Activated CD4-positive, alpha-beta T cell treated with anti-CD3 and anti-CD28 coated beads for 1 hour (primary cell): ENCODE measurements around the gene COPS7B.
A peak's percentile ranks its signal among the peaks of the same experiment; 100 is the strongest.
"Not testable (repeated sequence)": the region's sequence is repeated elsewhere in the genome, so short reads cannot be mapped to it uniquely, and the experiment has no call there.

ENCODE experiments used
- DNase-seq: peaks from one replicate; pipeline ENCODE4 v3.0.0-alpha.2; 2020

The COPS7B gene

DNA sequence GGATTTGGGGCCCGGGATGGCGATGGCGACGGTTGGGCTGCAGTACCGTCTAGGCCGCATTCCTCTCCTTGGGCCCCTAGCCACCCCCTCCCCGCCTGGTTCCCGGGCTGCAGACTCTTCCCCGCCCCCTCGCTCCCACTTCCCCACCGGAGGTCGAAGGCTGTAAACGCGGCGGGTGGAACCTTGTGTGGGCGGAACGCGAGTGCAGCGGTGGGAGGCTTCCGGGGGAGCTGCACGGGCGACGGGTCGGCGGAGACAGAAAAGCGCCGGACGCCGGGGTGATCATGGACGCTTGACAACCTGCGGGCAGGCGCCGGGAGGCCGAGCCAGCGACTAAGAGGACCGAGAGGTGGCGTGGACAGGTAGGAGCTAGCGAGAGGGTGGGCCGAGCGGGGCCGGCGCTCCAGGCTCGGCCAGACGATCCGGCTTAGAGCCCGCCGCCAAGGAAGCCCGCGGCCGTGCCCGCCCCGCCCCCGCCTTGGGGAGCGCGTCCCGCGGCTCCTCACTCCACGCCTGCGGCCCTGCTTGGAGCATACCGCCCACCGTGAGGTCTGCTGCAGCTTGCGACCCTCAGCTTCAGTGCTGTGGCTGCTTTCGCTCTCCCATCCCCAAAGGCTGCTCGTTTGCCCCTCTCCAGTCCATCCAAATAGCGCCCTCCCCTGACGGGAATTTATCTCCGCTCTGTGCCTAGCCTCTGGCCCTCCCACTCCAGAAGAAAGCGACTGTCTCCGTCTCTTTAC is at the start of gene COPS7B:
Gene COPS7B (plus strand): TSS at position 269 of the 740 bp plus-strand sequence. CDS start 2,126 bp downstream, outside the sequence.
- DNase-seq: peak; percentile 71

DNA sequence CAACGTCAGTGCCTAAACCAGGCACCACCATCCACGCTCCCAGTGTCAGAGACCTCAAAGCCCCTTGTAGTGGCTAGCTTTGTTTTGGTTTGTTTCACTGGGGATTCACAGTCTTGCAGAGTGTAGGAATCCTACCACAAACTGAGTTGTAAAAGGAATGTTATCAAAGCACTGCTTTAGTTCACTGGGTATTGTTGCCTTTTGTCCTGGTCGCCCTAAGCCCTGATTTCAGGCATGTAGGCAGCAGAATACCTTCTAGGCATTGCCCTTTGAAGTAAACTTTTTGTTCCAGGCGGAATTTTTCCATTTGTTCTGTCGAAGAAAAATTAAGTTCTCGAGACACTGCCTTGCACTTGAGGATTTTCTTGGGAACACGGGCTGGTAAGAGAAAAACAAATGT is 48.5 kb upstream of the COPS7B start:
- no peak for DNase-seq

DNA sequence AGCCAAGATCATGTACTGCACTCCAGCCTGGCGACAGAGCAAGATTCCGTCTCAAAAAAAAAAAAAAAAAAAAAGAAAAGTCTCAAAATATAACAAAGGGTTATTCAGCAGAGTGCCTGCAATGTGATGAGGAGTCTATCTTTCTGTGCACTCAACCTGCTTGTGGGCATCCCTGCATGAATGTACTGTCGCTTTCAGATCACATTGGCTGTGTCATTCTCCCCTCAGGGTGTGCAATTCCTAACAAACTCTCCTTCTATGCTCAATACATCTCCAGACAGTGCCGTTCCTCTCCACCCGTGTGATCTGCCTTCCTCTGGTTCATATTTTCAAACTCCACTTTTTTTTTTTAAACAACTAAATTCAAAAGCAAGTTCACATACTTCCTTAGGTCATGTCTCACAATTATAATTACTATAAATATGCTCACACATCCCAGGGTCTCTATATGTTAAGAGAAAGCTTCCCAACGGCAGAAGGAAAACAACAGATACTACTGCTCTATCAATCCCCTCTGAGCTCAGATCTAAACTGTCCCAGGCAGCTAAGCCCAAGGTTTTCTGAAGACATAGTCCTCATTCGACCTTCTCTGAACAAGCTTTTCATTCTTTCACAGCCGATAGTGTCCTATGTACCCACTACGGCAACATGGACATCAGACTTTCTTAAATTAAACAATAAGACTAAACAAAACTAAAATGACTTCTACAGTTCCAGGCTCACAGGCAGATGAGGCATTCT is 42.7 kb upstream of the COPS7B start:
- DNase-seq: no peak

DNA sequence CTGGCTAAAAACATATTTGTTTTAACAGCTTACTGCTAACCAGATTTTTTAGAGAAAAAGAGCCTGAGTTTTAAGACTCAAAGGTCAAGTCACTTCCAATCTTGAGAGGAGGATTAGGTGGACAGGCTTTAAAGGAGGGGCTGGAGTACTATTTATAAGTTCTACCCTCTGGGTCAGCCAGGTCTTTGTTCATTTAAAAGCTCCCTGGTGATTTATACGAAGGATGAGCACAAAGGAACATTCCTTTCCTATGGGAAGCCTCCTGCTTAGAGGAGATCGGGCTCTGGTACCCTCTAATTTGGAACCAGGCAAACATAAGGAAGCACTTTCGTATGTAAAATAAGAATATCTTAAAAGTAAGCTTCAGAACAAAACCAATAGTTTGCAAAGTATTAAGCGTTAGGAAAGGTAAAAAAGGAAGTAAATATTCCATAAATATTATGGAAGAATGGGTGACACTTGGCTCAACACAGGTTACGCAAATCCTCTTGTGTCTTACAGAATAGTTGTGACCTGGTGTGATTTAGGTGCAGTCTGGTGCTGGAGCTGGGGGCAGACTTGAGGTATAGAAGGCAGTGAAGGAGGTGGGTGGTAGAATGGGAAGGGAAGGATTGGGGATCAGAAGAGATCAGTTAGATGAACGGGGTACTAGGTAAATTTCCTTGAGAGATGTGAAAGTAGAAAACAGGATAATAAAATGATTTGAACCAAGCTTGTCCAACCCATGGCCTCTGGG is 40.8 kb upstream of the COPS7B start:
- DNase-seq: no peak

DNA sequence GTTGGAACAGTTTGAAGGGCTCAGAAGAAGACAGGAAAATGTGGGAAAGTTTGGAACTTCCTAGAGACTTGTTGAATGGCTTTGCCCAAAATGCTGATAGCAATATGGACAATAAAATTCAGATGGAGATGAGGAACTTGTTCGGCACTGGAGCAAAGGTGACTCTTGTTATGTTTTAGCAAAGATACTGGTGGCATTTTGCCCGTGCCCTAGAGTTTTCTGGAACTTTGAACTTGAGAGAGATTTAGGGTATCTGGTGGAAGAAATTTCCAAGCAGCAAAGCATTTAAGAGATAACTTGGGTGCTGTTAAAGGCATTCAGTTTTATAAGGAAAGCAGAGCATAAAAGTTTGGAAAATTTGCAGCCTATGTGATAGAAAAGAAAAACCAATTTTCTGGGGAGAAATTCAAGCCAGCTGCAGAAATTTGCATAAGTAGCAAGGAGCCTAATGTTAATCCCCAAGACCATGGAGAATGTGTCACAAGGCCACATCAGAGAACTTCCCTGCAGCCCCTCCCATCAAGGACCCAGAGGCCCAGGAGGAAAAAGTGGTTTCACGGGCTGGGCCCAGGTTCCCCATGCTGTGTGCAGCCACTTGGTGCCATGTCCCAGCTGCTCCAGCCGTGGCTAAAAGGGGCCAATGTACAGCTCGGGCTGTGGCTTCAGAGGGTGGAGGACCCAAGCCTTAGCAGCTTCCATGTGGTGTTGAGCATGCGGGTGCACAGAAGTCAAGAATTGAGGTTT is 37.9 kb upstream of the COPS7B start:
- not testable (repeated sequence) for DNase-seq

DNA sequence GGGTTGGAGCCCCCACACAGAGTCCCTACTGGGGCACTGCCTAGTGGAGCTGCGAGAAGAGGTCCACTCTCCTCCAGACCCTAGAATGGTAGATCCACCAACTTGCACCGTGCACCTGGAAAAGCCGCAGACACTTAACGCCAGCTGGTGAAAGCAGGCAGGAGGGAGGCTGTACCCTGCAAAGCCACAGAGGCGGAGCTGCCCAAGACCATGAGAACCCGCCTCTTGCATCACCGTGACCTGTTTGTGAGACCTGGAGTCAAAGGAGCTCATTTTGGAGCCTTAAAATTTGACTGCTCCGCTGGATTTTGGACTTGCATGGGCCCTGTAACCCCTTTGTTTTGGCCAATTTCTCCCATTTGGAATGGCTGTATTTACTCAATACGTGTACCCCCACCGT is 37.2 kb upstream of the COPS7B start:
- DNase-seq: not testable (repeated sequence)

DNA sequence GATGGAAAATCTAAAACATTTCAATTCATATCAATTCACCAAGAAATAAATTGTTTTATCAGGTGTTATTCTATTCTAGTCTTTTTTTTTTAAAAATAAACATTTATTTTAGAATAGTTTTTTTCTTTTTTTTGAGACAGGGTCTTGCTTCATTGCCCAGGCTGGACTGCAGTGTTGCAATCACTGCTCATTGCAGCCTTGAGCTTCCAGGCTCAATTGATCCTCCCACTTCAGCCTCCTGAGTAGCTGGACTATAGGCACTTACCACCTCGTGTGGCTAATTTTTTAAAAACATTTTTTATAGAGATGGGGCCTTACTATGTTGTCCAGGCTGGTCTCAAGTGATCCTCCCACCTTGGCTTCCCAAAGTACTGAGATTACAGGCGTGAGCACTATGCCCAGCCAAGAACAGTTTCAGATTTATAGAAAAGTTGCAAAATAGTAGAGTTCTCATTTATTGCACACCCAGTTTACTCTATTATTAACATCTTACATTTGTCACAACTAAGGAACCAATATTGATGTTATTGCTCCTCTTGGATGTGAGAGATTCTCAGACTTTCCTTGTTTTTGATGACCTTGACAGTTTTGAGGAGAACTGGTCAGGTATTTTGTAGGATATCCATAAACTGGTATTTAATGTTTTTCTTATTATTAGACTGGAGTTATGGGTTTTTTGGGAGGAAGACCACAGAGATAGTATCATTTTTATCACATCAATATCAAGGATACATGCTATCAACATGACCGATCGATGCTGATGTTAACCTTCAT is 35.0 kb upstream of the COPS7B start:
- no peak for DNase-seq

DNA sequence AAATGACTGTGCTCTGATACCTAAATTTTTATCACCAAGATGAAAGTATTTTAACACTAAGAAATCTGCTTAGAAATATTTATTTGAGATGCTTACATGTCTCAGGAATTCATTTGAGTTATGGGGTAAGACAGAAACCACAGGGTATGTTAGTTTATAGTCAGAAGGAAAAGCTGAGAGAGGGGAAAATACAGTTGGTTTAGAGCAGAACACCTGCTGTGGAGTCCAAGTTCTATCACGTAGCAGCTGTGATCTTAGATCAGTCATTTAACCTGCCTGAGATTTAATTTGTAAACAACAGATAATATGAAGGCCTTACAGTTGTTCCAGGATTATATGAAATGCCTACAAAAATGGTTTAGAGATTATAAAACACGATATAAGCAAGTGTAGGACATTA is 34.2 kb upstream of the COPS7B start:
- DNase-seq: no peak

DNA sequence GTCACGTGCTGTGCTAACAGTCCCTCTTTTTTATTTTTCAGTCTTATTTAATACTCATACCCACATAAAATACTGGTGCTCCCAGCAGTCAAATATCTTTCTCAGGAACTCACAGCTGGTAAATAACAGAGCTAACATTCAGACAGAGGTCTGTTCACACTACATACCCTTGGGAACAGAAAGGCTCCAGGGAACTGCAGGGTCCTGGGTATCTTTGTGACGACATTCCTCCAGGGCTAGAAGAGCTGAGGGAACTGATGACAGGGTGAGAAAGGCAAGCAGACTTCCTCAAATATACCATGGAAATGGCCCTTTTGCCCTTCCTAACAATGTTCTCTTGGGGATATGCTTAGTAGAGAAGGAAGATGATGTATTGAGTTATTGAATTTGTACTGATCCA is 24.5 kb upstream of the COPS7B start:
- DNase-seq: no peak

DNA sequence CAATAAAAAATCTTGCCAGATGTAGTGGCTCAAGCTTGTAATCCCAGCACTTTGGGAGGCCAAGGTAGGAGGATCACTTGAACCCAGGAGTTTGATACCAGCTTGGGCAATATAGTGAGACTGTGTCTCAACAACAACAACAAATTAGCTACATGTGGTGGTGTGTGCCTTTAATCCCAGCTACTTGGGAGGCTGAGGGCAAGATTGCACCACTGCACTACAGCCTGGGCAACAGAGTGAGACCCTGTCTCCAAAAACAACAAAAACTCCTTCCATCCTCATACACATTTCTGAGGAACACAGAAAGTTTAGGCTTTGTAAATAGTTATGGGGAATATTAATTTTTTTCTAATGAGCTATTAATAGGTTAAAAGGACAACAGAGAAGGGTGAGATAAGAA is 22.1 kb upstream of the COPS7B start:
- DNase-seq: no peak

DNA sequence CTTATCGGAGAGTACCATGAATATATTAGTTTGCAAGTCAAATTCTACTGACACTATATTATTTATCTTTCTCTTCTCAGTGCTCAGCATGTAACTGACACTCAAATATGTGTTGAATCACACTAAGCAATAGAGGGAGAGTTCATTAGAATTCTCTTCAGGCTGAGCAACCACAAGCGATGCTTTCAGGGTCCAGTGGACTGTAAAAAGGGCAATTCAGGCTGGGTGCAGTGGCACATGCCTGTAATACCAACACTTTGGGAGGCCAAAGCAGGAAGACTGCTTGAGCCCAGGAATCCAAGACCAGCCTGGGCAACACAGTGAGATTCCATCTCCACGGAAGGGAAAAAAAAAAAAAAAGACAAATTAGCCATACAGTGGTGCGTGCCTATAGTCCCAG is 21.5 kb upstream of the COPS7B start:
- DNase-seq: no peak

DNA sequence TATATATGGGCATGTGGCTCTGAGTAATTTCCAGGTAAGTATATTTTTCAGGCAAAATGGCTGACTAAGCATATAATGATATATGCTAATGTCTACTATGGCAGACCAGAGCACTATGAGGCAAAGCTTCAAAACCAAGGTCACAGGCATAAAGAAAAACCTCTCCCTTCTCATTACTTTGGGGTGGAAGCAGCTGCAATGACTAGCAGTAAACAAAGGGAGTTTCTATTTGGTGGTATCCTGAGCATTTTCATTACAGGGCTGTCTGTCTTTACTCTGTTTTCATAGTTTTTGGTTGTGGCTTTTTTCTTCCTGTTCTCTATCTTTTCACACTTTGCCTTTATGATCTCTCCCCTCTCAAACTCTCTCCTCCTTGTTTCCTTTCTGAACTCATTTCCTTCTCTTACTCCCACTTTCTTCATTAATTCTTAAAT is 20.7 kb upstream of the COPS7B start:
- DNase-seq: no peak

DNA sequence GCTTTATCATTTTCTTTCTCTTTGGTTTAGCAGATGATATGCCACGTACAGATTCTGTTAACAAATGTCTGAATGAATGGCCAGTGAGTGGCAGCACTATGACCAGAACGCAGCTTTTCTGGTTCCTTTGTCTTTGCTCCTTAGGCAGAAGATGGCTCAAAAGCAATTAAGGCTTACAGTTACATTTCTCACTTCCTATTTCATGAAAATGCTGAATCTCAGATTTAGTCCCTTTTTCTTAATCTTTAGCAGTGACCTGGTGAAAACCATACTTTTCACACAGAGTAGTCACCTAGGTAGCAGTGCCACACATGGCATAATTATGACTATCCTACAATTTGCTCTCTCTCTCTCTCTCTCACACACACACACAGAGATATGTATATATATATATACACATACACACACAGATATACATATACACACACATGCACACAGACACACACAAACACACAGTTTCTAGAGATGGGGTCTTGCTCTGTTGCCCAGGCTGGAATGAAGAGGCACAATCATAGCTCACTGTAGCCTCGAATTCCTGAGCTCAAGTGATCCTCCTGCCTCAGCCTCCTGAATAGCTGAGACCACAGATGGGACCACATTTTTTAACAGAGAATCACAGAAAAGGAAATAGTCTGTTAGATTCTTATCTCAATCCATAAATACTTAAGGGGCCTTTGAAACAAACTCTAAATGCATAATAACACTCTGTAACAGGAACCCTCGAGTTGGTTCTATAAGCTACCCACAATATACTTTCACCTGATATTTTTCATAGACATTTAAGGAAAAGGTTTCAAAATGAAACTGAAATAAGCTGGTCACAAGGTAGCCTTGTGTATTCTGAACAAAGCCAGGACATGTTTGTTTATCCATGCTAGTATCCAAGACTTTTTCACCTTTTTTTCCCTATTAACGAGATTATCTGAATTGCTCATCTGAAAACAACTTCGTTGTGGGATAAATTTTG is 16.8 kb upstream of the COPS7B start:
- no peak for DNase-seq

DNA sequence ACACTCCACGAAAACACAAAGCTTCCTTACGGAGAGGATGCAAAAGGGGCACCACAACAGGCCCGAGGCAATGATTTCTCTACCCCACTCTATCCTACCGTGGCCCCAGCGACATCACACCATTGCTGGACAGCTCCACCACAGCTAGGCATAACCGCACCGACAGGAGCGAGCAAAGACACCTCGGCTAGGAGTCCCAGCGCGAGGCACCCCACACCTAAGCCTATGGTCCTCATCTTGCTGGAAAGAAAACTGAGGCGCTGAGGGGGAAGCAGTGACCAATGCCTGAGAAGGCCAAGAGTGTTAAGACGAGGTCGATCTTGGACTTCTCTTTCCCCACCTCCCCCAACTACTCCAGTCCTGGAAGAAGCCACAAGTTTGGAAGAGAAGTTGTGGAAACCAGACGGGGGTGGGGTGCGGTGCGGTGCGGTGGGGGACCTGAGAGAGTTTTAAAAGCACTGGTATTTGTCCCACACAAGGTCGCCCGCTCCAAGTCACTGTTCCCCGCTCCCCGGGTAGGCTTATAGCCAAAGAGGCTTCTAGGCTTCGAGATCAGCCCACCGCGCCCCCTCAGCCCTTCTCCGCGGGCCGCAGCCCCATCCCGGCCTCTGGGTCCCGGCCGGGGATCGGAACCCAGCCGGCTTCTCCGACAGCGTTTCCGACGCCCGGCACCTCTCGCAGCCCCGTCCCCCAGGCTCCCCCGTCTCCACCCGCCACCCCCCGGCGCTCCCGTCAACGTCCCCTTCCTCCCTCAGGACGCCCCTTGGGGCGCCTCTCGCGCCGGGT is 5.9 kb upstream of the COPS7B start:
- no peak for DNase-seq

DNA sequence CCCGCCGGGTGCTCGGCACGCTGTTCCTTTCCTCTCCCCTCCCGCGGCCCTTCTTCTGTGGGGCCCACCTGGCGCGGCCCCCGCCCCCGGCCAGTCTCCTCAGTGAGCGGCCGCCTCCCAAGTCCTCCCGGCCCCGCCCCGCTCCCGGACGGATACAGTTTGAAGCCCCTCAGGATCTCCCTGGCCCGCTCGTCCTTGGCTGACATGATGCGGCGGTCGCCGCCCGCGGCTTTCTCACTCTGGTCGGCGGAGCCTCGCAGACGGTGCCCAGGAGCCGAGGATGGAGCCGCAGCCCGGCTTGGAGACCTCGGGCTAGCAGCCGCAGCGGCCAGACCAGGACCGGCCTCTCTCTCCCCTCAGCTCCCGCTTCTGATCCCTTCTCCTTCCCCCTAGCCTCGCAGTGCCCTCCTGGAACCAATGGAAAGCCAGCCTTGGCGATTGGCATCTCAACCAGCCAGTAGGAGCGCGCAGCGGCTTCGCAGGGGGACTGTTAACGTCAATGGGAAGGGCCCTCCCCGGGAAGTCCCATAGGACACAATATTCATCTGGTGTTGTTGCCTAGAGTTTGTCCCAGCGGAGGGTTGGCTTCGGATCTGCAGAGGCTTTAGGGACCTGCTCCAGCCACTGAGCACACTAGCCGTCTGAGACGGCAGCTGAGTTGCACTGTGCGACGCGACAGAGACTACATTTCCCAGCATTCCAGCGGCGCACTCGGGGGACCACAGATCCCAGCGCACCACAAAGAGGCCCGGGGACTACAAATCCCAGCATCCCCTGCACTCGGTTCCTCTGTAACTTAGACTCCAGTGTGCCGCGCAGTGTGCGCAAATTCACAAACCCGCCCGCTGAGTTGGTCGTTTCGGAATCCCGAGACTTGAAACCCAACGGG is 5.1 kb upstream of the COPS7B start, which contains the start of gene PDE6D:
Gene PDE6D (minus strand): TSS at position 374 of the 889 bp plus-strand sequence. CDS start 168 bp downstream, at position 206.
- DNase-seq: peak; percentile 89

DNA sequence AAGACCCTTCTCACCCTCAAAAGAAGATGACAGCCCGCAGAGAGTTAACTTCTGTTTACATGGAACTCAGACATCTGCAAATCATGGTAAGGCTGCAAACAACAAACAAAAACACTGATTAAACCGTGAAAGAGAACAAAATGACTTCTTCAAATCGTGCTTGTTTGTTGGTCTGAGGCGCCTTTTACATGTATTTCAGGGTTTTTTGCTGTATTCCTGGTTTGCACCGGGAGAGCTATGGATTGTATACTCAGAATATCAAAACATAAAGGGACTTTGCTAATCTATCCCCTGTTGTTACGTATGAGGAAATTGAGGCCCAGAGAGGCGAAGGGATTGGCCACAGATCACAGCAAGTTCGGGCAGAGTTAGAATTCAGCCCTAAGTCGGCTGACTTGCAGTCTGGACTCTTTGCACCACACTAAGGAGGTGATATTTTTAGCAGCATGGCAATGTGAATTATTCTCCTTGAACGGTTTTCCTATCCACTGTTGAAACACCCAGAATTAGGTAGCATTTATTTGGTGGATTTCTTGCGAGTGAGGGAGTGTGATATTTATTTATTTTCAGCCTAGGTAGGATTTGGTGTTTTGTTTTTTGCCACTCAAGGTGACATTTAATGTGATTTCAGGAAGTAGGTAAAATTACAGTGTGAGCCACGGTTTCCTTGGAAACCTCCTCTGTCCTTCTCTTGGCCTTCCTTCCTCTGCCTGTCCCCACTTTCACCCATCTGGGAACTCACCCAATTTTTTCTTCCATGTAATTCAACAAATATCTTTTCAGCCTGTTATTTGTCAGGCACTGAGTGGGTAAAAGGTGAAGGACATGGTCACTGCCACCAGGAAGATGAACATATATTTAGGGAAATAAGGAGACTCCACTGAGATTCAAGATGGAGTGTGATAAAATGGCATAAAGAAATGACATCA is 4.2 kb upstream of the COPS7B start:
- DNase-seq: no peak

DNA sequence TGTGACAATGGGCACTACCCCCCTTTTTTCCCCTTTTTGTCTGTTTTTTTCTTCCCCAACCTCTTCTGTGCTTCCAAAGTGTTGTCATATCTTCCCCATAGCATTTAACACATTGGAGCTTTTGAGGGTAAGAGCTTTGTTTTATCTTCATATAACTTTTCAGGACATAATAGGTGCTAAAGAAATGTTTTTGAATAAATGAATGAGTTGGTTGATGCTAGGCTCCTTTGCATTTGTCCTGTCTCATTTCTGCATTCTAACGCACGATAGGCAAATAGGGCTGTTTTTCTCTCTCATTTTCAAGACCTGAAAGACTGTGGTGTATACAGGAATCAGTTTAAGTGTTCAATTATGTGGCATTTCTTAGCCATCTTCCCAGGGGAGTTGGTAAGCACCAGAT is 832 bp upstream of the COPS7B start:
- DNase-seq: no peak

DNA sequence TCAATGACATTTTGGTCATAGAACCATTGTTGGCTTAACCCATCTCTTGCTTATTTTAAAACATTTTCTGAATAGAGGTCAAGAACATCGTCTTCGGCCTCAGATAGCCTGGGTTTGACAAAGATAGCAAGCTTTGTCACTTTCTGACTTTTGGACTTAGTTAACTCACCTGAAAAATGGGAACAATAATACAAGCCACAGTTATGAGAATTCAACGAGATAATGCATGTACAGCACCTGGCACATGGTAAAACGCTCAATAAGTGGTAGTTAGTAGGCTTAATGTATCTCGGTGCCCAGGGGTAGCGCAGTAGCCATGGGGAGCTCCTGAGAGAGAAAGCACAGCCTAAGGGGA is 446 bp upstream of the COPS7B start:
- no peak for DNase-seq
